A673 (cell line): ENCODE results near the gene PHF10. TPM values are rescaled to one million over a fixed set of nuclear protein-coding genes. Genes with fewer than 3 reads are reported as not detected.

ENCODE experiments used
- BruUV-seq: library from RNA; stranded (reverse); fragments of 400-500 nt; replicated peaks from 2 replicates; lab custom pipeline; 2021; lab: Mats Ljungman, UMichigan
- CTCF ChIA-PET: fragments of 300-600 bp; sonication (Branson Sonifier 250); formaldehyde crosslinking; loops from one replicate; lab custom pipeline; 2022; ENCODE audit warnings: antibody characterized with exemption; lab: Charles Lee
- POLR2A ChIA-PET: fragments of 300-600 bp; sonication (Branson Sonifier 250); formaldehyde crosslinking; loops from one replicate; lab custom pipeline; 2022; ENCODE audit warnings: antibody characterized with exemption; ENCODE audit not compliant: low non-redundant PET; lab: Charles Lee
- DNase-seq: peaks from one replicate; pipeline ENCODE4 v3.0.0-alpha.2; 2015; ENCODE audit warnings: low spot score
- H3K27ac ChIP-seq: fragments of 200-600 bp; sonication (generic); 2 replicates; pipeline ENCODE4 v1.5.1; 2016; ENCODE audit warnings: mixed run types, low read depth, mild to moderate bottlenecking, mixed read lengths, antibody characterized with exemption, low read length; ENCODE audit not compliant: poor library complexity, severe bottlenecking
- H3K27me3 ChIP-seq: fragments of 200-600 bp; sonication (generic); replicated peaks from 2 replicates; pipeline ENCODE4 v1.6.1; 2017; ENCODE audit warnings: mixed run types, low read depth, mild to moderate bottlenecking, mixed read lengths, antibody characterized with exemption, low read length; ENCODE audit not compliant: insufficient read depth, poor library complexity
- H3K36me3 ChIP-seq: fragments of 200-600 bp; sonication (generic); 2 replicates; pipeline ENCODE4 v1.6.1; 2016; ENCODE audit warnings: mixed run types, mild to moderate bottlenecking, mixed read lengths, antibody characterized with exemption, low read length; ENCODE audit not compliant: insufficient read depth, poor library complexity, severe bottlenecking
- H3K4me1 ChIP-seq: fragments of 200-600 bp; sonication (generic); 2 replicates; pipeline ENCODE4 v1.6.1; 2017; ENCODE audit warnings: mixed run types, mild to moderate bottlenecking, mixed read lengths, antibody characterized with exemption, low read length; ENCODE audit not compliant: insufficient read depth, poor library complexity, severe bottlenecking
- H3K4me3 ChIP-seq: fragments of 200-600 bp; sonication (generic); 2 replicates; pipeline ENCODE4 v1.5.1; 2016; ENCODE audit warnings: low read depth, mixed run types, mild to moderate bottlenecking, mixed read lengths, low read length; ENCODE audit not compliant: poor library complexity, severe bottlenecking
- H3K9me3 ChIP-seq: fragments of 200-600 bp; sonication (generic); 2 replicates; pipeline ENCODE4 v1.6.1; 2016; ENCODE audit warnings: mixed run types, low read depth, mild to moderate bottlenecking, mixed read lengths, antibody characterized with exemption, low read length; ENCODE audit not compliant: poor library complexity, severe bottlenecking
- CTCF ChIP-seq: fragments of 300-800, 200-600 bp; sonication (generic); conservative IDR thresholded peaks from 2 replicates; pipeline ENCODE4 v1.5.1; 2017; ENCODE audit warnings: low read depth, mild to moderate bottlenecking, antibody characterized with exemption, low read length, moderate library complexity, mixed read lengths
- EZH2 ChIP-seq: fragments of 200-600 bp; sonication (generic); IDR thresholded peaks from 2 replicates; pipeline ENCODE4 v1.6.1; 2017; ENCODE audit warnings: borderline replicate concordance, low read depth, mild to moderate bottlenecking, mixed read lengths, antibody characterized with exemption, low read length; ENCODE audit not compliant: poor library complexity, severe bottlenecking
- intact Hi-C: fragments of 100-400 bp; cut with micrococcal nuclease; formaldehyde crosslinking; loops from one replicate; pipeline ENCODE4 v1.10.0; 2022; ENCODE audit not compliant: unreplicated experiment
- total RNA-seq: library from RNA; stranded (reverse); gene quantifications from 2 replicates; pipeline ENCODE4 v1.2.3, GENCODE V29; 2021

PHF10 gene
- total RNA-seq, 1 experiment from 2014 or later: 61.4 TPM

GRCh38 chr6:169663468-169663867, 60.8 kb downstream of the PHF10 start:
- POLR2A ChIA-PET: no interaction called here
- no peak for TF ChIP-seq EZH2
- TF ChIP-seq CTCF: no peak
- no peak overlapping the region for H3K27ac ChIP-seq
- no peak for DNase-seq
- intact Hi-C loops: no loop called here
- H3K36me3 ChIP-seq: peaks cover 16% of the 10 kb centered on the region
- no peaks in the 10 kb centered on the region for H3K9me3 ChIP-seq
- H3K4me3 ChIP-seq: no peak overlapping the region
- no peaks in the 10 kb centered on the region for H3K27me3 ChIP-seq
- CTCF ChIA-PET: no interaction called here
- no TSS peak for BruUV-seq
- H3K4me1 ChIP-seq: no peaks in the 10 kb centered on the region

GRCh38 chr6:169661391-169661756, 62.9 kb downstream of the PHF10 start:
- H3K4me3 ChIP-seq: no peak overlapping the region
- TF ChIP-seq CTCF (no peak), EZH2 (no peak)
- intact Hi-C loops: no loop called here
- H3K4me1 ChIP-seq: no peaks in the 10 kb centered on the region
- H3K9me3 ChIP-seq: no peaks in the 10 kb centered on the region
- no peak for DNase-seq
- ChIA-PET POLR2A (no interaction called here), CTCF (no interaction called here)
- no peak overlapping the region for H3K27ac ChIP-seq
- H3K36me3 ChIP-seq: peaks cover 15% of the 10 kb centered on the region
- no TSS peak for BruUV-seq
- H3K27me3 ChIP-seq: no peaks in the 10 kb centered on the region

- POLR2A ChIA-PET: no interaction called here
- TF ChIP-seq CTCF (no peak), EZH2 (no peak)
- Histone ChIP-seq H3K9me3 (no peaks in the 10 kb centered on the region), H3K27me3 (no peaks in the 10 kb centered on the region), H3K4me3 (no peak overlapping the region), H3K4me1 (no peaks in the 10 kb centered on the region), H3K27ac (no peak overlapping the region), H3K36me3 (peaks cover 15% of the 10 kb centered on the region)
- BruUV-seq: no TSS peak
- CTCF ChIA-PET: no interaction called here
- DNase-seq: no peak
- intact Hi-C loops: no loop called here
Observed at GRCh38 chr6:169660751-169661390, 63.4 kb downstream of the PHF10 start.
